VCaP (cell line): ENCODE measurements around the gene KIF23.
"Not testable (repeated sequence)": the region's sequence is repeated elsewhere in the genome, so short reads cannot be mapped to it uniquely, and the experiment has no call there.

Experiments
- H3K27ac ChIP-seq: fragments of 450-650 bp; 2 replicates; pipeline ENCODE4 v1.5.1; 2017
- CTCF ChIP-seq: fragments of 450-650 bp; conservative IDR thresholded peaks from 2 replicates; pipeline ENCODE4 v1.5.1; 2017; ENCODE audit warnings: mild to moderate bottlenecking, moderate library complexity

Gene KIF23

GRCh38 chr15:69380100-69380725 is 33.9 kb upstream of the KIF23 start:
- no peak; the same call in 1 of the 2 replicates for TF ChIP-seq CTCF
- no peak overlapping the region for H3K27ac ChIP-seq

GRCh38 chr15:69380726-69381105 is 33.4 kb upstream of the KIF23 start:
- H3K27ac ChIP-seq: no peak overlapping the region
- TF ChIP-seq CTCF: no peak

GRCh38 chr15:69382176-69382575 is 32.0 kb upstream of the KIF23 start:
- not testable (repeated sequence) for H3K27ac ChIP-seq

GRCh38 chr15:69384066-69384465 is 30.1 kb upstream of the KIF23 start:
- H3K27ac ChIP-seq: not testable (repeated sequence)

GRCh38 chr15:69384626-69385598 is 29.2 kb upstream of the KIF23 start:
- H3K27ac ChIP-seq: no peak overlapping the region
- no peak for TF ChIP-seq CTCF

GRCh38 chr15:69385831-69386230 is 28.3 kb upstream of the KIF23 start:
- no peak for TF ChIP-seq CTCF

GRCh38 chr15:69386284-69386683 is 27.9 kb upstream of the KIF23 start:
- no peak overlapping the region for H3K27ac ChIP-seq
- TF ChIP-seq CTCF: no peak

More at GRCh38 chr15:69385831-69386230, 28.3 kb upstream of the KIF23 start:
- no peak overlapping the region for H3K27ac ChIP-seq

GRCh38 chr15:69388260-69388705 is 25.9 kb upstream of the KIF23 start:
- peak overlapping the region; percentile 41 for H3K27ac ChIP-seq
- TF ChIP-seq CTCF: no peak
